ENCODE data around the gene SFSWAP. TPM values are rescaled to one million over a fixed set of nuclear protein-coding genes. Genes with fewer than 3 reads are reported as not detected.

SFSWAP gene
- total RNA-seq, 1 donor = 31.1 TPM

DNA sequence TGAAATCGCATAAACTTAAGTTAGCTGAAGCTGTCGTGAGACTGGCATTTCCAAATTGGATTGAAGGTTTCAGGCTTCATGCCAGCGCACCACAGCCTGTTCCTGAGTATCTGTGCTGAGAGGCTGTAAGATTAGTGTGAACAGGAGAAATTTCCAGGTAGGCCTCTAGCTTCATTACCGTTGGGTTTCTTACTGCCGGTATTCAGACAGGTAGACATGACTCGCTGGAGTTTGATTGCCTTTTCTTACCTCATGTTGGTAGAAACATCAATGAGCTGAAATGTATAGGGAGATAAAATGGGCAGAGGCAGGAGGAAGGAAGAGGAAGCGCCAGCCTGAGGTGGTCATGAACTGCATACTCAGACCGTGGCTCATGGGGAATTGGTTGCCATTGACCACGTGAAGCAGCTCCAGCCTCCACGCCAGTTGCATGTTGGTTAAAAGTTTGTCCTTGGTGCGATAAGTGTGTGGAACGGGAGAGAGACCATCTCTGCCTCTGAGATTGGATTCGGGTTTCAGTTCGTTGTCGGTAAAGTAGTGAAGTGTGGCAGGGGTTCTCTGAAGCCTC is 75.0 kb downstream of the SFSWAP start:
- Histone ChIP-seq H3K4me3 (ENCODE audit: insufficient read depth, low read length) (no peak overlapping the region), H3K36me3 (ENCODE audit: insufficient read depth, low read length) (peaks cover 56% of the 10 kb centered on the region), H3K27me3 (ENCODE audit: insufficient read depth, low read length) (no peaks in the 10 kb centered on the region), H2AFZ (ENCODE audit: low read length) (no peak overlapping the region), H3K4me1 (ENCODE audit: insufficient read depth, low read length) (peaks cover 32% of the 10 kb centered on the region), H3K27ac (ENCODE audit: low read depth, low read length) (peak overlapping the region; percentile 85), H3K4me2 (ENCODE audit: insufficient read depth, low read length) (no peak overlapping the region), H3K79me2 (ENCODE audit: insufficient read depth, low read length) (peaks cover 6% of the 10 kb centered on the region), H4K20me1 (ENCODE audit: insufficient read depth, low read length) (peaks cover 3% of the 10 kb centered on the region), H3K9me3 (ENCODE audit: low read depth, low read length) (no peaks in the 10 kb centered on the region)
- DNase-seq (ENCODE audit: insufficient read length, low spot score, missing footprints) = no peak
- TF ChIP-seq, protein P1, sequence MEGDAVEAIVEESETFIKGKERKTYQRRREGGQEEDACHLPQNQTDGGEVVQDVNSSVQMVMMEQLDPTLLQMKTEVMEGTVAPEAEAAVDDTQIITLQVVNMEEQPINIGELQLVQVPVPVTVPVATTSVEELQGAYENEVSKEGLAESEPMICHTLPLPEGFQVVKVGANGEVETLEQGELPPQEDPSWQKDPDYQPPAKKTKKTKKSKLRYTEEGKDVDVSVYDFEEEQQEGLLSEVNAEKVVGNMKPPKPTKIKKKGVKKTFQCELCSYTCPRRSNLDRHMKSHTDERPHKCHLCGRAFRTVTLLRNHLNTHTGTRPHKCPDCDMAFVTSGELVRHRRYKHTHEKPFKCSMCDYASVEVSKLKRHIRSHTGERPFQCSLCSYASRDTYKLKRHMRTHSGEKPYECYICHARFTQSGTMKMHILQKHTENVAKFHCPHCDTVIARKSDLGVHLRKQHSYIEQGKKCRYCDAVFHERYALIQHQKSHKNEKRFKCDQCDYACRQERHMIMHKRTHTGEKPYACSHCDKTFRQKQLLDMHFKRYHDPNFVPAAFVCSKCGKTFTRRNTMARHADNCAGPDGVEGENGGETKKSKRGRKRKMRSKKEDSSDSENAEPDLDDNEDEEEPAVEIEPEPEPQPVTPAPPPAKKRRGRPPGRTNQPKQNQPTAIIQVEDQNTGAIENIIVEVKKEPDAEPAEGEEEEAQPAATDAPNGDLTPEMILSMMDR (IDR thresholded peaks at IDR 0.05; ENCODE audit: extremely low read depth, low read depth, low read length) = no peak

DNA sequence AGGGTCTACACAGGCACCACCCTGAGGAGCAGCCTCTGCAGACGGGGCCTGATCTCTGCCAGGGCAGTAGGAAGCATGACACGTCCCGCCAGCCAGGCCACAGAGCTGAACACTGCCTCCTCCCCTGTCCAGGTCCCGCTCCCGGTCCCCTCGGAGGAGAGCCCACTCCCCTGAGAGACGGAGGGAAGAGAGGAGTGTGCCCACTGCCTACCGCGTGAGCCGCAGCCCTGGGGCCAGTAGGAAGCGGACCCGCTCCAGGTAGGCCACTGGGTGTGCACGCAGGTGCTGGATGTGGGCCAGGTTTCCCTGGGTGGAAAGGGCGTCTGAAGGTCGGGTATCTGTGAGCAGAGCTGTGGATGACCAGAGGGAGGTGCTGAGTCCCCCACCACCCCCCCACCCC is 75.4 kb downstream of the SFSWAP start:
- no peak for DNase-seq (ENCODE audit: insufficient read length, low spot score, missing footprints)
- H3K79me2 ChIP-seq (ENCODE audit: insufficient read depth, low read length) = peaks cover 6% of the 10 kb centered on the region
- no peaks in the 10 kb centered on the region for H3K27me3 ChIP-seq (ENCODE audit: insufficient read depth, low read length)
- TF ChIP-seq, protein P1 (IDR thresholded peaks at IDR 0.05; ENCODE audit: extremely low read depth, low read depth, low read length) = no peak
- H3K4me1 ChIP-seq (ENCODE audit: insufficient read depth, low read length) = peaks cover 32% of the 10 kb centered on the region
- no peaks in the 10 kb centered on the region for H3K9me3 ChIP-seq (ENCODE audit: low read depth, low read length)
- H4K20me1 ChIP-seq (ENCODE audit: insufficient read depth, low read length) = peaks cover 3% of the 10 kb centered on the region
- H3K4me2 ChIP-seq (ENCODE audit: insufficient read depth, low read length) = no peak overlapping the region
- no peak overlapping the region for H3K4me3 ChIP-seq (ENCODE audit: insufficient read depth, low read length)
- peaks cover 59% of the 10 kb centered on the region for H3K36me3 ChIP-seq (ENCODE audit: insufficient read depth, low read length)
- H2AFZ ChIP-seq (ENCODE audit: low read length) = no peak overlapping the region
- peak overlapping the region; percentile 85 for H3K27ac ChIP-seq (ENCODE audit: low read depth, low read length)

DNA sequence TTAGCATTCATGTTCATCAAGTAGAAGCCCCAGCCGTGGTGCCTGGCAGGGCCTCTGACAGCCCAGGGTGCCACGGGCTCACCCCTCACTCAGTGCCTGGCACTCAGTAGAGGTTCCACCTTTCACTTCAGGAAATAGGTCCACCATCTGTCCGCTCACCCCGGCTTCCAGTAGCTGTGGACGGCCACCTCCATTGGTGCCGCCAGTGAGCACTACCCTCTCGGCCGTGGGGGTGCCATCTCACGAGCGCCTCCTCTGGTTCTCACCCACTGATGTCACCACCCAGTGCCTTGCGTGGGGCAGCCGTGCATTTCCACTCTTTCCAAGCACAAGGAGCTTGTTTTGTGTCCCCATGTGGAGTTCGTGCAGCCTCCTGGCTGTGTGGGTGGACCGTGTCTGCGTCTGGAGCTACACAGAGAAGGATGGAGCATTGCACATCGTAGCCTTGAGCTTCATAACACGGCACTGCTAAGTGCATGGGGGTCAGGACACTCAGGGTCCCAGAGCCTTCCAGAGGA is 76.3 kb downstream of the SFSWAP start:
- Histone ChIP-seq H4K20me1 (ENCODE audit: insufficient read depth, low read length) (peaks cover 3% of the 10 kb centered on the region), H3K4me1 (ENCODE audit: insufficient read depth, low read length) (peaks cover 32% of the 10 kb centered on the region), H3K79me2 (ENCODE audit: insufficient read depth, low read length) (peaks cover 6% of the 10 kb centered on the region), H3K27me3 (ENCODE audit: insufficient read depth, low read length) (no peaks in the 10 kb centered on the region), H3K4me2 (ENCODE audit: insufficient read depth, low read length) (no peak overlapping the region), H2AFZ (ENCODE audit: low read length) (no peak overlapping the region), H3K4me3 (ENCODE audit: insufficient read depth, low read length) (no peak overlapping the region), H3K9me3 (ENCODE audit: low read depth, low read length) (no peaks in the 10 kb centered on the region), H3K36me3 (ENCODE audit: insufficient read depth, low read length) (peaks cover 59% of the 10 kb centered on the region), H3K27ac (ENCODE audit: low read depth, low read length) (no peak overlapping the region)
- TF ChIP-seq, protein P1 (IDR thresholded peaks at IDR 0.05; ENCODE audit: extremely low read depth, low read depth, low read length) = no peak
- DNase-seq (ENCODE audit: insufficient read length, low spot score, missing footprints) = no peak

DNA sequence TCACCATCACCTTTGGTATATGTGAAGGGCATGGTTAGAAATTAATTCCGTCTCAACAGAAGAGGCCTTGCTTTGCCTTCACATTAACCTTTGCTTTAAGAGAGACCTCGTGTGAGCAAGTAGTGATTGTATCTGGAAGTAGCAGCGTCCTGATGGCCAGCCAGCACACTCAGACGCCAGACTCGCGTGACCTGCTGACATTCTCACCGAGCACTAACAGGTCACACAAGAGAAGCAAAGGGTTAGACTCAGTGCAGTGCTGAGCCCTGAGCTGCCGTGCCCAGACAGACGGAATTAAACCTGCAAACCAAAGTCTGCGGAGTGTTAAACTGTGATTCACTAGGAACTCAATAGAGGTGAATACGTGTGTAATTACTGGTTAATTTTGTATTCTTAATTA is 77.2 kb downstream of the SFSWAP start:
- peaks cover 3% of the 10 kb centered on the region for H4K20me1 ChIP-seq (ENCODE audit: insufficient read depth, low read length)
- no peaks in the 10 kb centered on the region for H3K27me3 ChIP-seq (ENCODE audit: insufficient read depth, low read length)
- TF ChIP-seq, protein P1 (IDR thresholded peaks at IDR 0.05; ENCODE audit: extremely low read depth, low read depth, low read length) = no peak
- H2AFZ ChIP-seq (ENCODE audit: low read length) = no peak overlapping the region
- H3K9me3 ChIP-seq (ENCODE audit: low read depth, low read length) = no peaks in the 10 kb centered on the region
- DNase-seq (ENCODE audit: insufficient read length, low spot score, missing footprints) = no peak
- peaks cover 26% of the 10 kb centered on the region for H3K4me1 ChIP-seq (ENCODE audit: insufficient read depth, low read length)
- H3K36me3 ChIP-seq (ENCODE audit: insufficient read depth, low read length) = peaks cover 60% of the 10 kb centered on the region
- H3K79me2 ChIP-seq (ENCODE audit: insufficient read depth, low read length) = peaks cover 6% of the 10 kb centered on the region
- no peak overlapping the region for H3K4me3 ChIP-seq (ENCODE audit: insufficient read depth, low read length)
- H3K4me2 ChIP-seq (ENCODE audit: insufficient read depth, low read length) = no peak overlapping the region
- no peak overlapping the region for H3K27ac ChIP-seq (ENCODE audit: low read depth, low read length)

Data from osteoblast (primary cell).